Mammary epithelial cell (primary cell): ENCODE measurements around the gene PNN.

Source experiments
- CTCF ChIP-seq, 2 donors: IDR thresholded peaks in 1 of 2; conservative IDR thresholded peaks in 1 of 2; 2 replicates each; pipeline ENCODE4 v1.5.1; 2011 to 2012; ENCODE audit warnings: inconsistent platforms in 2 of 2, low read length in 2 of 2, mild to moderate bottlenecking in 2 of 2, control low read depth in 1 of 2, low read depth in 1 of 2; ENCODE audit not compliant: insufficient read depth in 1 of 2; ENCODE audit errors: extremely low read depth in 1 of 2
- EZH2 ChIP-seq: IDR thresholded peaks from 2 replicates; pipeline ENCODE4 v1.6.1; 2012; ENCODE audit warnings: low read length, inconsistent platforms, borderline replicate concordance

GRCh38 chr14:39181693-39182047, 6.6 kb downstream of the PNN start:
- TF ChIP-seq CTCF (conservative IDR thresholded peaks at IDR 0.05 in 1 of 2, IDR thresholded peaks at IDR 0.05 in 1 of 2; ENCODE audit: extremely low read depth in 1 of 2, insufficient read depth in 1 of 2, low read depth in 1 of 2, low read length in 2 of 2) (no peak), EZH2 (no peak)
